GM21723 (cell line): ENCODE results near the gene DNAJC6.

Experiments used
- ATAC-seq: cut with Tn5 transposase; IDR thresholded peaks from one replicate; pipeline ENCODE4 v1.9.1; 2021; ENCODE audit warnings: mild to moderate bottlenecking, moderate library complexity; ENCODE audit not compliant: unreplicated experiment

DNAJC6 gene

GRCh38 chr1:65399003-65399402 lies 89.7 kb downstream of the DNAJC6 start:
- no peak for ATAC-seq

DNA sequence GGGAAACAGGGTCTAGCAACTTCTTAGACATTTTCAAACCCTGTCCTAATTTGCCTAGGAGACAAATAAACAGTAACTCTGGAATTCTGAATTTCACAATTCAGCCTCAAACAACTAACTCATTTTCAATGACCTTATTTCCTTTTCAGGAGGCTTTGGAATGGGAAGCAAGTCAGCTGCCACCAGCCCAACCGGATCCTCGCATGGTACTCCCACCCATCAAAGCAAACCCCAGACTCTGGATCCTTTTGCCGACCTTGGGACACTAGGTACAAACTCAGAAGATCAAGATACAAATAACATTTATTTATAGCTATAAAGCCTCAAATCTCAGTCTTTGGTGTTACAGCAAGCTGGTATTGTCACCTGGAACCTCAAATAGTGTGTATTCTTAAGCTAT lies 92.3 kb downstream of the DNAJC6 start:
- no peak for ATAC-seq

DNA sequence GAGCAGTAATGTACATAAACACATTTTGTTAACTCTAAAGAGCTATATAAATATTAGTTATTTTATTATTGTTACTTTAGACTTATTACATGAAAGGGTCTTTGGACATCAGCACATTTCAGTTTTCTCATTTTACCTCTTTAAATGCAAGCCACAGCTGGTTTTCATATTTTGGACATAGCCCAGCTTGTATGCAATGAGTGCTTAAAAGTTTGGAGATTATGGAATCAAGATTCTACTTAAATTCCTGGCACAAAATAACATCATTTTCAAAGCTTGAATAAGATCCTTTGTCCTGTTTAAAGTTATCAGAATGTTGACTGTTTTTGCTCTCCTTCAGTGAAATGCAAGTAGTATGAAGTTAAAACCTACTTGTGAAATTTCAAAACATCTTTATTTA lies 95.6 kb downstream of the DNAJC6 start:
- ATAC-seq, result no peak

- no peak for ATAC-seq
Observed at GRCh38 chr1:65407877-65408276, 98.5 kb downstream of the DNAJC6 start.

DNA sequence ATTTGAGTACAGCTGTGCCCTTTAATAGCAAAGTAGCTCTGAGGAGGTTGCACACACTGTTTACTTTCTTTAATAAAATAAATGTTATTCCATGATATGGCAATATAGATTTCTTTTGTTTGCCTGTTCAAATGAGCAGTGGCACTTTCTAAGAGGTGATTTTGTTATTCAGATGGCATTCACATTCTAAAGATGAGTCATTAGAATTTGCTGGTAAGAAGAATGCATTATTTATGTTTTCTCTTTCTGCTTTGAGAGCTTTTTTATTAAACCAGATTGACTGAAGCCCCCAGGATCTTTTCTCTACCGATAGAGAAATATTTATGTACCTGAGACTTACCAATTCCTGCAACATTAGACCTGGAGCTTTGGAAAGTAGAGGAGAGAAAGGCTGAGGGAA lies 100.0 kb downstream of the DNAJC6 start:
- no peak for ATAC-seq

DNA sequence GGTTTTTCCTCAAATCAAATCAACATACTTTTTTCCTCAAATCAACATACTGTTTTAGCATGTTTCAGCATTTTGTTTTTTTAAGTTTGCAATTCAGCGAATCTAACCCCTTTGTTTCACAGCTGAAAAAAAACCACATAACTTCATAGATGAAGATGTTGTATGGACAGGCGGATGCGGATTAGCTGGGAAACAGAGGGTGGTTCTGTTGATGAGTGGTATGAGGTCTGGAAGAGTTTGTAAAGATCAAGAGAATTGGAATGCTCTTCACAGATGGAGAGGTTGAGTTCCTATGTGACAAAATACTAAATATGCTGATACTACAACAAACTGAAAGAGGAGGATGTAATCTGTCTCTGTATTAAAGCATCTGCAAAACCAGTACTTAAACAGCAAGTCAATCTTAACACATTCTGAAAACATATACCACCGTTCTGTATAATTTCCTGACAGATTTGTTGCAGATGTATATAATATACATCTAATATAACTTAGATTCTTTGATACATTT lies 100.5 kb downstream of the DNAJC6 start:
- no peak for ATAC-seq

DNA sequence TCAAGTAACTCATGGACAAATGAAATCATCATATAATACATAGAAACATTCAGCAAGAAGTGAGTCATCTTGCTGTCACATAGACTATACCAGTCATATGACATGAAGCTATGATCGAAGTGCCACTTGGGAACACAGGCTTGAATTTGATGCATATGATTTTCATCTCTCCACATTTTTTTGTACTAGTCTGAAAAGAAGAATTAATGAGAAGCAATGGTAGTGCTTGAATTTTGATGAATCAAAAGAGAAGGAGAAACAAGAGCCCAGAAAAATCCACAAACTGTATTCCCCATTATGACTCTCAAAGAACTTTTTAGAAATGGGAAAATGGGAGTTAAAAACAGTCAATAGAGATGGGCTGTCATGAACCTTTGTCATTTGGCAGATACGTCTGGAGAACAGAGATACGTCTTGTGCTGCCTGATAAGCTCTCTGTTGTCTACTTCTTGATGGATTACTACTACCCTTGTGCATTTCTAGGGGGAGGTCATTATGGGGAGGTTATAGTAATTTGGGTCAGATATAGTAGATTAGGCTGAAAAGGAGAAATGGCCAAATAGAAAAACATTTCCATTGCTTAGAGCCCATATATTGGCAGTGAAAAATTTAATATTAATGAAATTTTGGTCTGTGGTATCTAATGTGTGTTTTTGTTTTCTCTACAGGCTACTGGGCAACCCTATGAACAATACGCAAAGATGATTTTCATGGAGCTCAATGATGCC lies 103.1 kb downstream of the DNAJC6 start:
- no peak for ATAC-seq

- no peak for ATAC-seq
Observed at GRCh38 chr1:65412984-65413375, 103.6 kb downstream of the DNAJC6 start.

- no peak for ATAC-seq
Observed at GRCh38 chr1:65414538-65414937, 105.2 kb downstream of the DNAJC6 start.

GRCh38 chr1:65416767-65417166 lies 107.4 kb downstream of the DNAJC6 start:
- no peak for ATAC-seq

DNA sequence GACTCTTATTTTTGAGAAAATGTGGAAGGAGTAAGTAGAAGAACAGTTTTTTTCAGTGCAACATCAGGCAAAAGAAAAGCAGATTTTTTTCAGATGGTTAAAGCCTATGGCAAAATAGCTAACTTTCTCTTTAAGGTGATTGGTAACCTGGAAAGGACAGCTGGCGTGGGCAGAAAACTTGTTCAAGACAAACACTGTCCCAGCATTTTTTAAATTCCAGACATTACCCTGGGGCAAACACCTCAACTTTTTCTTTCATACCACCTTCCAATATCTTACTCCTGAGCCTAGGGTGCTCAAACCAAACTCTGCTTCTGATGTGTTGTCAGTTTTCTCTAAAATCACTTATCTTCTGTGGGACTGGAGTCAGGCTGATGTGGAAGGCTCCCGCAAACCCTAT lies 108.4 kb downstream of the DNAJC6 start:
- ATAC-seq, result no peak

GRCh38 chr1:65418522-65419185 lies 109.3 kb downstream of the DNAJC6 start:
- no peak for ATAC-seq

DNA sequence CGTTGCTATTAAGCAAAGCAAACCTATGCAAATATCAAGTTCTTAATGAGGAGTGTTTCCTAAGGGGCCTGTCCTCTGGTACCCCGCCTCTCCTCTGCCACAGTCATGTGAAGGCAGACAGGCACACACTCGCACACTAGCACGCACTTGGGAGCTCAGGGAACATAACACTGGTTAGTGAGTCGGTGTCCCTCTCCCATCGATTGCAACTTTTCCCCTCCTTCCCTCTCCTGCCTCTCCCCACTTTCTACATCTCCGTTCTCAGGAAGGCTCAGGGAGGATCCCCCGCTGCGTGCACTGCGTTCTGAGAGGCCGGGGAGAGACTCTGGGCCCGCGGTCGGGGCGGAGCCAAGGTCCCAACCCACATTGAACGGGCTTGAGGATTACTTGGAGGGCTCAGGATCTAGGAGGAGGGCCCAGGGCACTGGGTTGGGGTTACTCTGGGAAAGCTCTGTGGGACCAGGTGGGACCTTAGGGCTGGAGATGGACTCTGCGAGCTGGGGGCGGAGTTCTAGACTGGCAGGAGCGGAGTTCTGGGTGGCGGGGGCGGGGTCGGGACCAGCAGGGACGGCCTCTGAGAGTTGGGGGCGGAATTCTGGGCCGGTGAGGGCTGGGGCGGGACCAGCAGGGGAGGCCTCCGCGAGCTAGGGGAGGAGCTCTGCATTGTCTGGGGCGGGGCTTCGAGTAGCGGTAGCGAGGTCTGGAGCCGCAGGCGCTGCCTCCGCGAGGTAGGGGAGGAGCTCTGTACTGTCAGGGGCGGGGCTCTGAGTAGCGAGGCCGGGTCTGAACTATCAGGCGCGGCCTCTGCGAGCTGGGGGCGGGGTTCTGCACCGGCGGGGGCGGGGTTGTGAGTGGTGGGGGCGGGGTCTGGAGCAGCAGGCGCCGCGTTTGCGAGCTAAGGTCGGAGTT lies 110.6 kb downstream of the DNAJC6 start:
- peak; percentile 89 for ATAC-seq

- peak; percentile 60 for ATAC-seq
Observed at GRCh38 chr1:65420590-65421350, 111.4 kb downstream of the DNAJC6 start, which contains the start of the genes LEPR and LEPROT. Gene LEPR (plus strand): TSS chr1:65420668. CDS start chr1:65565566, 144,898 bp downstream. Gene LEPROT (plus strand): TSS chr1:65420668. CDS start chr1:65420725, 57 bp downstream.

- no peak for ATAC-seq
Observed at GRCh38 chr1:65421351-65422025, 112.1 kb downstream of the DNAJC6 start.

- ATAC-seq, result no peak
Observed at GRCh38 chr1:65422241-65423203, 113.2 kb downstream of the DNAJC6 start.

GRCh38 chr1:65423884-65424572 lies 114.7 kb downstream of the DNAJC6 start:
- no peak for ATAC-seq

GRCh38 chr1:65424573-65424889 lies 115.2 kb downstream of the DNAJC6 start:
- no peak for ATAC-seq
